NCI-H748 (cell line): ENCODE measurements around the gene BICC1.
"Not testable (repeated sequence)": the region's sequence is repeated elsewhere in the genome, so short reads cannot be mapped to it uniquely, and the experiment has no call there.

Experiments used
- DNase-seq: peaks from one replicate; lab custom pipeline; 2025; ENCODE audit not compliant: unreplicated experiment; lab: John Stamatoyannopoulos, UW

Gene BICC1

GRCh38 chr10:58842860-58843376, 330.2 kb downstream of the BICC1 start:
- DNase-seq, result no peak

- no peak for DNase-seq
These were observed 331.1 kb downstream of the BICC1 start for GRCh38 chr10:58843760-58844159.

- no peak for DNase-seq
These were observed 332.0 kb downstream of the BICC1 start for GRCh38 chr10:58844680-58845079.

GRCh38 chr10:58846856-58847255, 334.2 kb downstream of the BICC1 start:
- no peak for DNase-seq

- no peak for DNase-seq
These were observed 338.9 kb downstream of the BICC1 start for GRCh38 chr10:58851606-58852005.

GRCh38 chr10:58853668-58854067, 341.0 kb downstream of the BICC1 start:
- DNase-seq, result no peak

GRCh38 chr10:58854811-58855210, 342.1 kb downstream of the BICC1 start:
- no peak for DNase-seq

- DNase-seq, result no peak
These were observed 344.0 kb downstream of the BICC1 start for GRCh38 chr10:58856508-58857240.

- no peak for DNase-seq
These were observed 344.7 kb downstream of the BICC1 start for GRCh38 chr10:58857251-58857805.

- not testable (repeated sequence) for DNase-seq
These were observed 345.5 kb downstream of the BICC1 start for GRCh38 chr10:58858123-58858522.

- no peak for DNase-seq
These were observed 346.9 kb downstream of the BICC1 start for GRCh38 chr10:58859526-58859925.

GRCh38 chr10:58867683-58868082, 355.0 kb downstream of the BICC1 start:
- no peak for DNase-seq

- no peak for DNase-seq
These were observed 356.2 kb downstream of the BICC1 start for GRCh38 chr10:58868736-58869435.

- DNase-seq, result no peak
These were observed 357.4 kb downstream of the BICC1 start for GRCh38 chr10:58870070-58870469.

GRCh38 chr10:58873161-58873560, 360.5 kb downstream of the BICC1 start:
- DNase-seq, result no peak
